ENCODE results near the gene TM4SF18. TPM values are rescaled to one million over a fixed set of nuclear protein-coding genes. Genes with fewer than 3 reads are reported as not detected.

Gene TM4SF18
- polyA plus RNA-seq, 1 donor (not counting 4 experiments of a cell fraction or from before 2014, with no cell fraction given) = not detected

GRCh38 chr3:149342413-149343380, 9.3 kb upstream of the TM4SF18 start:
- dilution Hi-C loops (cut with MboI; ENCODE audit: extremely low pct_ligation_motif_present, low sequenced_read_pairs) = no loop called here
- no peak for DNase-seq (ENCODE audit: low read depth, low spot score)
- H3K9me1 ChIP-seq (ENCODE audit: control insufficient read depth, extremely low read depth, insufficient read depth, low read length) = no peaks in the 10 kb centered on the region
- H2AFZ ChIP-seq (ENCODE audit: control insufficient read depth, low read length) = peak overlapping the region; percentile 24
- no peaks in the 10 kb centered on the region for H3K27me3 ChIP-seq (ENCODE audit: control insufficient read depth, extremely low read depth, insufficient read depth, low read length)
- no peaks in the 10 kb centered on the region for H4K20me1 ChIP-seq (ENCODE audit: control insufficient read depth, extremely low read depth, insufficient read depth, low read length)
- peak overlapping the region; percentile 42 for H3K27ac ChIP-seq (ENCODE audit: control insufficient read depth, insufficient read depth, low read length)
- no peak for TF ChIP-seq CTCF (optimal IDR thresholded peaks at IDR 0.05 in 1 of 3, IDR thresholded peaks at IDR 0.05 in 1 of 3, conservative IDR thresholded peaks at IDR 0.05 in 1 of 3; ENCODE audit: extremely low read depth in 1 of 3, insufficient read depth in 2 of 3, low read length in 3 of 3)
- no peak for TF ChIP-seq EZH2 (IDR thresholded peaks at IDR 0.05; ENCODE audit: low read length)
- FAIRE-seq = peak; percentile 87
- peak overlapping the region; percentile 50 for H3K4me2 ChIP-seq (ENCODE audit: control insufficient read depth, extremely low read depth, insufficient read depth, low read depth, low read length)
- H3K36me3 ChIP-seq (ENCODE audit: control insufficient read depth in 2 of 2, extremely low read depth in 1 of 2, insufficient read depth in 2 of 2, low read length in 2 of 2) = no peaks in the 10 kb centered on the region
- no peaks in the 10 kb centered on the region for H3K79me2 ChIP-seq (ENCODE audit: control insufficient read depth, insufficient read depth, low read length)
- peak overlapping the region; percentile 12 for H3K9ac ChIP-seq (ENCODE audit: control insufficient read depth, extremely low read depth, insufficient read depth, low read length)
- H3K4me1 ChIP-seq (ENCODE audit: control insufficient read depth, extremely low read depth, insufficient read depth, low read length) = peaks cover 42% of the 10 kb centered on the region
- H3K9me3 ChIP-seq (ENCODE audit: control insufficient read depth, low read depth, low read length) = no peaks in the 10 kb centered on the region
- H3K4me3 ChIP-seq (ENCODE audit: control insufficient read depth in 2 of 3, extremely low read depth in 1 of 3, insufficient read depth in 2 of 3, low read depth in 1 of 3, low read length in 3 of 3) = no peak overlapping the region

GRCh38 chr3:149340310-149340933, 7.0 kb upstream of the TM4SF18 start:
- Histone ChIP-seq H3K4me3 (ENCODE audit: control insufficient read depth in 2 of 3, extremely low read depth in 1 of 3, insufficient read depth in 2 of 3, low read depth in 1 of 3, low read length in 3 of 3) (peak overlapping the region in 2 of 3 experiments; percentile 46 to 63), H3K27ac (ENCODE audit: control insufficient read depth, insufficient read depth, low read length) (peak overlapping the region; percentile 84), H4K20me1 (ENCODE audit: control insufficient read depth, extremely low read depth, insufficient read depth, low read length) (no peaks in the 10 kb centered on the region), H3K27me3 (ENCODE audit: control insufficient read depth, extremely low read depth, insufficient read depth, low read length) (no peaks in the 10 kb centered on the region), H3K9me1 (ENCODE audit: control insufficient read depth, extremely low read depth, insufficient read depth, low read length) (no peaks in the 10 kb centered on the region), H3K9ac (ENCODE audit: control insufficient read depth, extremely low read depth, insufficient read depth, low read length) (peak overlapping the region; percentile 38), H3K4me1 (ENCODE audit: control insufficient read depth, extremely low read depth, insufficient read depth, low read length) (peaks cover 42% of the 10 kb centered on the region), H3K36me3 (ENCODE audit: control insufficient read depth in 2 of 2, extremely low read depth in 1 of 2, insufficient read depth in 2 of 2, low read length in 2 of 2) (no peaks in the 10 kb centered on the region), H3K79me2 (ENCODE audit: control insufficient read depth, insufficient read depth, low read length) (no peaks in the 10 kb centered on the region), H3K4me2 (ENCODE audit: control insufficient read depth, extremely low read depth, insufficient read depth, low read depth, low read length) (peak overlapping the region; percentile 91), H3K9me3 (ENCODE audit: control insufficient read depth, low read depth, low read length) (no peaks in the 10 kb centered on the region), H2AFZ (ENCODE audit: control insufficient read depth, low read length) (peak overlapping the region; percentile 27)
- TF ChIP-seq CTCF (optimal IDR thresholded peaks at IDR 0.05 in 1 of 3, IDR thresholded peaks at IDR 0.05 in 1 of 3, conservative IDR thresholded peaks at IDR 0.05 in 1 of 3; ENCODE audit: extremely low read depth in 1 of 3, insufficient read depth in 2 of 3, low read length in 3 of 3) = no peak
- TF ChIP-seq EZH2 (IDR thresholded peaks at IDR 0.05; ENCODE audit: low read length) = no peak
- DNase-seq (ENCODE audit: low read depth, low spot score) (no peak), FAIRE-seq (peak; percentile 68)
- dilution Hi-C loops (cut with MboI; ENCODE audit: extremely low pct_ligation_motif_present, low sequenced_read_pairs) = no loop called here
